GM12878 (cell line): ENCODE measurements around the gene TTLL11. TPM values are rescaled to one million over a fixed set of nuclear protein-coding genes. Genes with fewer than 3 reads are reported as not detected.

ENCODE experiments used
- ATAC-seq: fragments of 200-7000 bp; cut with Tn5 transposase; 3 replicates; pipeline ENCODE4 v1.9.1; 2020; ENCODE audit warnings: mild to moderate bottlenecking, moderate library complexity
- BruUV-seq: library from RNA; stranded (reverse); fragments of 400-500 nt; replicated peaks from 2 replicates; lab custom pipeline; 2021; lab: Mats Ljungman, UMichigan
- CTCF ChIA-PET: fragments of 300-600 bp; sonication (Branson Sonifier 250); formaldehyde crosslinking; extraction: SDS; loops from one replicate; lab custom pipeline; 2021; ENCODE audit warnings: inconsistent platforms; lab: Yijun Ruan, JAX
- POLR2A ChIA-PET: fragments of 350-600 bp; formaldehyde crosslinking; extraction: SDS; loops from one replicate; lab custom pipeline; 2021; ENCODE audit warnings: inconsistent platforms; lab: Charles Lee
- RAD21 ChIA-PET: fragments of 300-600 bp; sonication (Branson Sonifier 250); formaldehyde crosslinking; loops from one replicate; lab custom pipeline; 2023; ENCODE audit warnings: antibody characterized with exemption; ENCODE audit not compliant: unreplicated experiment; lab: Charles Lee
- SMC1A ChIA-PET: fragments of 300-600 bp; sonication (Branson Sonifier 250); formaldehyde crosslinking; loops from one replicate; lab custom pipeline; 2023; ENCODE audit not compliant: unreplicated experiment, uncharacterized antibody; lab: Charles Lee
- DNase-seq: peaks from one replicate; pipeline ENCODE4 v3.0.0-alpha.2; 2011; ENCODE audit warnings: low read depth, low spot score
- FAIRE-seq: peaks from 3 replicates; lab custom pipeline; 2011; peaks lifted over from hg19 to GRCh38; lab: Jason Lieb, UNC
- H2AFZ ChIP-seq: 2 replicates; pipeline ENCODE4 v1.6.0; 2011; ENCODE audit warnings: low read depth, low read length, control low read depth; ENCODE audit not compliant: control insufficient read depth
- H3K27ac ChIP-seq: 2 replicates; pipeline ENCODE4 v1.5.1; 2011; ENCODE audit warnings: control low read depth; ENCODE audit not compliant: control insufficient read depth, insufficient read depth
- H3K27me3 ChIP-seq, 2 experiments: replicated peaks in 1 of 2; 2 replicates each; pipeline versions ENCODE4 v1.6.0 to v1.6.1; 2011; ENCODE audit warnings: low read length in 1 of 2; ENCODE audit not compliant: control insufficient read depth in 2 of 2, insufficient read depth in 2 of 2
- H3K36me3 ChIP-seq, 2 experiments: 2 replicates each; pipeline ENCODE4 v1.5.1; 2011; ENCODE audit warnings: low read length in 1 of 2; ENCODE audit not compliant: control insufficient read depth in 2 of 2, insufficient read depth in 2 of 2
- H3K4me1 ChIP-seq: 2 replicates; pipeline ENCODE4 v1.6.1; 2011; ENCODE audit warnings: mild to moderate bottlenecking, low read length, moderate library complexity, mixed read lengths; ENCODE audit not compliant: control insufficient read depth, insufficient read depth
- H3K4me2 ChIP-seq: 2 replicates; pipeline ENCODE4 v1.6.0; 2011; ENCODE audit warnings: control low read depth; ENCODE audit not compliant: control insufficient read depth, insufficient read depth
- H3K4me3 ChIP-seq: fragments of 200-600 bp; sonication (generic); 2 replicates; pipeline ENCODE4 v1.5.1; 2016
- H3K79me2 ChIP-seq: 2 replicates; pipeline ENCODE4 v1.6.0; 2011; ENCODE audit warnings: low read length; ENCODE audit not compliant: control insufficient read depth, insufficient read depth
- H3K9ac ChIP-seq: 2 replicates; pipeline ENCODE4 v1.8.0; 2011; ENCODE audit warnings: low read length, control low read depth, mixed read lengths; ENCODE audit not compliant: control insufficient read depth, insufficient read depth
- H3K9me3 ChIP-seq: replicated peaks from 3 replicates; pipeline ENCODE4 v1.5.1; 2011; ENCODE audit warnings: mild to moderate bottlenecking, low read length; ENCODE audit not compliant: control insufficient read depth, insufficient read depth
- H4K20me1 ChIP-seq: 2 replicates; pipeline ENCODE4 v1.6.0; 2011; ENCODE audit not compliant: control insufficient read depth, insufficient read depth
- CEBPB ChIP-seq, 2 experiments: fragments of 150-350 bp in 1 of 2; IDR thresholded peaks; 2 replicates each; pipeline ENCODE4 v1.6.1; 2012 to 2014; ENCODE audit warnings: low read depth in 2 of 2, low read length in 2 of 2, borderline replicate concordance in 1 of 2, inconsistent platforms in 1 of 2
- DPF2 ChIP-seq: fragments of 450-650 bp; IDR thresholded peaks from 2 replicates; pipeline ENCODE4 v1.6.1; 2017; ENCODE audit warnings: mild to moderate bottlenecking
- EP300 ChIP-seq, 2 experiments: fragments of 150-350 bp in 1 of 2; IDR thresholded peaks; 2 replicates each; pipeline ENCODE4 v1.6.1; 2011 to 2012; ENCODE audit warnings: low read depth in 2 of 2, low read length in 2 of 2, borderline replicate concordance in 1 of 2, improper control_type of control experiment in 1 of 2, inconsistent platforms in 1 of 2; ENCODE audit not compliant: control insufficient read depth in 1 of 2
- HCFC1 ChIP-seq: fragments of 150-350 bp; IDR thresholded peaks from 2 replicates; pipeline ENCODE4 v1.6.1; 2014; ENCODE audit warnings: low read length
- HDAC2 ChIP-seq: fragments of 200-600 bp; sonication (generic); IDR thresholded peaks from 2 replicates; pipeline ENCODE4 v1.6.1; 2017
- LARP7 ChIP-seq: fragments of 450-650 bp; IDR thresholded peaks from 2 replicates; pipeline ENCODE4 v1.6.1; 2017; ENCODE audit warnings: mild to moderate bottlenecking
- NR2C1 ChIP-seq: fragments of 450-650 bp; IDR thresholded peaks from 2 replicates; pipeline ENCODE4 v1.6.1; 2017; ENCODE audit warnings: antibody characterized with exemption, mild to moderate bottlenecking, moderate library complexity
- RCOR1 ChIP-seq: conservative IDR thresholded peaks from 2 replicates; pipeline ENCODE4 v1.6.1; 2012; ENCODE audit warnings: low read depth, low read length, improper control_type of control experiment
- RFX5 ChIP-seq: IDR thresholded peaks from 2 replicates; pipeline ENCODE4 v1.6.1; 2011; ENCODE audit warnings: low read depth, low read length, improper control_type of control experiment
- SREBF2 ChIP-seq: IDR thresholded peaks from 2 replicates; pipeline ENCODE4 v1.6.1; 2012; ENCODE audit warnings: mild to moderate bottlenecking, low read length
- SUPT20H ChIP-seq: IDR thresholded peaks from 2 replicates; pipeline ENCODE4 v1.6.1; 2011; ENCODE audit warnings: low read depth, mild to moderate bottlenecking, low read length, moderate library complexity, borderline replicate concordance; ENCODE audit not compliant: control insufficient read depth
- TCF12 ChIP-seq: IDR thresholded peaks from 2 replicates; pipeline ENCODE4 v1.6.1; 2011; ENCODE audit warnings: low read depth, mild to moderate bottlenecking, low read length
- WGBS: methylation state at CpG from one replicate; pipeline ENCODE4 v1.1.6; 2016; ENCODE audit warnings: low lambda C conversion rate; ENCODE audit not compliant: insufficient replicate concordance, insufficient coverage; ENCODE audit errors: missing lambda C conversion rate; 5-methylcytosine and 5-hydroxymethylcytosine counted together
- in situ Hi-C: fragments of 300-500 bp; cut with MboI; formaldehyde crosslinking; loops from 9 replicates; pipeline ENCODE4 v1.14.3; 2018; ENCODE audit warnings: mixed read lengths
- intact Hi-C: fragments of 100-400 bp; cut with micrococcal nuclease; formaldehyde crosslinking; loops from one replicate; pipeline ENCODE4 v1.14.2; 2022; ENCODE audit not compliant: unreplicated experiment
- polyA plus RNA-seq, 11 experiments: library from polyadenylated mRNA; depleted of rRNA in 4 of 11; unstranded in 6 of 11; stranded (reverse) in 5 of 11; fragments of >200 nt; fragmentation: Nextera tagmentation in 4 of 11; fragmentation: Illumina TruSeq in 1 of 11; extraction: Ambion mirVana in 4 of 11; extraction: Trizol in 1 of 11; gene quantifications; 1 replicate in 1 of 11; 2 replicates in 10 of 11; pipeline versions ENCODE4 v1.2.1 to v1.2.3, GENCODE V29; 2011 to 2016; ENCODE audit warnings: inconsistent platforms in 2 of 11, missing spikeins in 2 of 11, low read depth in 1 of 11
- total RNA-seq, 4 experiments: library from RNA; depleted of rRNA in 3 of 4; stranded (reverse); fragments of >200 nt in 3 of 4; fragmentation: Illumina TruSeq in 1 of 4; extraction: Trizol in 1 of 4; gene quantifications; 2 replicates each; pipeline versions ENCODE4 v1.2.1 to v1.2.3, GENCODE V29; 2013 to 2021
- TF ChIP-seq, protein P1 (sequence below): fragments of 450-650 bp; conservative IDR thresholded peaks from 2 replicates; pipeline ENCODE4 v1.6.1; 2017; ENCODE audit warnings: mild to moderate bottlenecking, moderate library complexity
- TF ChIP-seq, protein P2 (sequence below): fragments of 150-350 bp; IDR thresholded peaks from 2 replicates; pipeline ENCODE4 v1.6.1; 2016; ENCODE audit warnings: low read depth, low read length
- TF ChIP-seq, protein P3 (sequence below): fragments of 450-650 bp; IDR thresholded peaks from 2 replicates; pipeline ENCODE4 v1.6.1; 2014; ENCODE audit warnings: mild to moderate bottlenecking

The TTLL11 gene
- total and polyA plus RNA-seq, 10 of the 15 experiments (the other 5 are each of a cell fraction or from before 2014, with no cell fraction given), result 1.2 to 3.7 (median 2.9) TPM

DNA sequence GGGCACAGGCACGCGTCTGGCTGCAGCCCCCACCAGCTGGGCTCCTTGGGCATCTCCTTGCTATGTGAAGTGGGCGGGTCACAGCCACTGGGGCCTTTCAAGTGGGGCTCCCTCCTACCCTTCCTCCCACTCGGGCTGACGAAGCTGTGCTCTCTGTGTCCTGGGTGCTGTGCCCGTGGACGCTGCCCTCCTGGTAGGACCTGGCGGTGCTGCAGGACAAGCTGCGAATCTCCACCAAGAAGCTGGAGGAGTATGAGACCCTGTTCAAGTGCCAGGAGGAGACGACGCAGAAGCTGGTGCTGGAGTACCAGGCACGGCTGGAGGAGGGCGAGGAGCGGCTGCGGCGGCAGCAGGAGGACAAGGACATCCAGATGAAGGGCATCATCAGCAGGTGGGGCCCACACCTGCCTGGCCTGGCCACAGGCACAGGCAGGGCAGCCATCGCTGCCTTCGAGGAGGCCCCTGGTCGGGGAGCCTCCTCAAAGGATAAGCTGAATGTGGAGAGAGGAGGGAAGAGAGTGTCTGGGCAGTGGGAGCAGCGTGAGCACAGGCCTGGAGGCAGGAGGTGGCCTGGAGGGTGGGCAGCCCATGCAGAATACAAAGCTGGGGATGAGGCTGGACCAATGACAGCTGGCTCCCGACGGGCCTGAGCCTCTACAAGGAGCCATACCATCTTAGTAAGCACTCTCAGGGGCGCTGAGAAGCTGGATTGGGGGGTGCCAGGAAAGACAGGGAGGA, 316.9 kb downstream of the TTLL11 start:
- Histone ChIP-seq H3K4me3 (no peak overlapping the region), H3K27me3 (peaks cover 0 to 2% of the 10 kb centered on the region in 2 experiments; a peak in 2 of 4 replicates), H3K27ac (no peak overlapping the region), H3K36me3 (no peaks in the 10 kb centered on the region), H3K4me2 (no peak overlapping the region), H3K9ac (no peak overlapping the region), H2AFZ (no peak overlapping the region), H3K4me1 (no peaks in the 10 kb centered on the region), H4K20me1 (no peaks in the 10 kb centered on the region), H3K9me3 (no peaks in the 10 kb centered on the region), H3K79me2 (no peaks in the 10 kb centered on the region)
- SMC1A ChIA-PET, result no interaction called here
- intact Hi-C loops, result no loop called here
- in situ Hi-C loops, result no loop called here
- TF ChIP-seq, protein P1, sequence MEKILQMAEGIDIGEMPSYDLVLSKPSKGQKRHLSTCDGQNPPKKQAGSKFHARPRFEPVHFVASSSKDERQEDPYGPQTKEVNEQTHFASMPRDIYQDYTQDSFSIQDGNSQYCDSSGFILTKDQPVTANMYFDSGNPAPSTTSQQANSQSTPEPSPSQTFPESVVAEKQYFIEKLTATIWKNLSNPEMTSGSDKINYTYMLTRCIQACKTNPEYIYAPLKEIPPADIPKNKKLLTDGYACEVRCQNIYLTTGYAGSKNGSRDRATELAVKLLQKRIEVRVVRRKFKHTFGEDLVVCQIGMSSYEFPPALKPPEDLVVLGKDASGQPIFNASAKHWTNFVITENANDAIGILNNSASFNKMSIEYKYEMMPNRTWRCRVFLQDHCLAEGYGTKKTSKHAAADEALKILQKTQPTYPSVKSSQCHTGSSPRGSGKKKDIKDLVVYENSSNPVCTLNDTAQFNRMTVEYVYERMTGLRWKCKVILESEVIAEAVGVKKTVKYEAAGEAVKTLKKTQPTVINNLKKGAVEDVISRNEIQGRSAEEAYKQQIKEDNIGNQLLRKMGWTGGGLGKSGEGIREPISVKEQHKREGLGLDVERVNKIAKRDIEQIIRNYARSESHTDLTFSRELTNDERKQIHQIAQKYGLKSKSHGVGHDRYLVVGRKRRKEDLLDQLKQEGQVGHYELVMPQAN, result no peak
- no peak for TF ChIP-seq CEBPB (IDR thresholded peaks at IDR 0.05; ENCODE audit: borderline replicate concordance in 1 of 2, low read depth in 2 of 2, low read length in 2 of 2)
- no peak for TF ChIP-seq SREBF2
- TF ChIP-seq EP300 (IDR thresholded peaks at IDR 0.05; ENCODE audit: borderline replicate concordance in 1 of 2, control insufficient read depth in 1 of 2, low read depth in 2 of 2, low read length in 2 of 2), result no peak
- TF ChIP-seq LARP7, result no peak
- TF ChIP-seq RFX5, result no peak
- TF ChIP-seq RCOR1, result no peak
- TF ChIP-seq TCF12, result no peak
- TF ChIP-seq HDAC2, result no peak
- TF ChIP-seq SUPT20H, result no peak
- TF ChIP-seq DPF2, result no peak
- TF ChIP-seq HCFC1, result no peak
- TF ChIP-seq, protein P2, sequence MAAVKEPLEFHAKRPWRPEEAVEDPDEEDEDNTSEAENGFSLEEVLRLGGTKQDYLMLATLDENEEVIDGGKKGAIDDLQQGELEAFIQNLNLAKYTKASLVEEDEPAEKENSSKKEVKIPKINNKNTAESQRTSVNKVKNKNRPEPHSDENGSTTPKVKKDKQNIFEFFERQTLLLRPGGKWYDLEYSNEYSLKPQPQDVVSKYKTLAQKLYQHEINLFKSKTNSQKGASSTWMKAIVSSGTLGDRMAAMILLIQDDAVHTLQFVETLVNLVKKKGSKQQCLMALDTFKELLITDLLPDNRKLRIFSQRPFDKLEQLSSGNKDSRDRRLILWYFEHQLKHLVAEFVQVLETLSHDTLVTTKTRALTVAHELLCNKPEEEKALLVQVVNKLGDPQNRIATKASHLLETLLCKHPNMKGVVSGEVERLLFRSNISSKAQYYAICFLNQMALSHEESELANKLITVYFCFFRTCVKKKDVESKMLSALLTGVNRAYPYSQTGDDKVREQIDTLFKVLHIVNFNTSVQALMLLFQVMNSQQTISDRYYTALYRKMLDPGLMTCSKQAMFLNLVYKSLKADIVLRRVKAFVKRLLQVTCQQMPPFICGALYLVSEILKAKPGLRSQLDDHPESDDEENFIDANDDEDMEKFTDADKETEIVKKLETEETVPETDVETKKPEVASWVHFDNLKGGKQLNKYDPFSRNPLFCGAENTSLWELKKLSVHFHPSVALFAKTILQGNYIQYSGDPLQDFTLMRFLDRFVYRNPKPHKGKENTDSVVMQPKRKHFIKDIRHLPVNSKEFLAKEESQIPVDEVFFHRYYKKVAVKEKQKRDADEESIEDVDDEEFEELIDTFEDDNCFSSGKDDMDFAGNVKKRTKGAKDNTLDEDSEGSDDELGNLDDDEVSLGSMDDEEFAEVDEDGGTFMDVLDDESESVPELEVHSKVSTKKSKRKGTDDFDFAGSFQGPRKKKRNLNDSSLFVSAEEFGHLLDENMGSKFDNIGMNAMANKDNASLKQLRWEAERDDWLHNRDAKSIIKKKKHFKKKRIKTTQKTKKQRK, result no peak
- TF ChIP-seq NR2C1, result no peak
- TF ChIP-seq, protein P3, sequence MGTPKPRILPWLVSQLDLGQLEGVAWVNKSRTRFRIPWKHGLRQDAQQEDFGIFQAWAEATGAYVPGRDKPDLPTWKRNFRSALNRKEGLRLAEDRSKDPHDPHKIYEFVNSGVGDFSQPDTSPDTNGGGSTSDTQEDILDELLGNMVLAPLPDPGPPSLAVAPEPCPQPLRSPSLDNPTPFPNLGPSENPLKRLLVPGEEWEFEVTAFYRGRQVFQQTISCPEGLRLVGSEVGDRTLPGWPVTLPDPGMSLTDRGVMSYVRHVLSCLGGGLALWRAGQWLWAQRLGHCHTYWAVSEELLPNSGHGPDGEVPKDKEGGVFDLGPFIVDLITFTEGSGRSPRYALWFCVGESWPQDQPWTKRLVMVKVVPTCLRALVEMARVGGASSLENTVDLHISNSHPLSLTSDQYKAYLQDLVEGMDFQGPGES, result no peak
- WGBS, result 38% methylated on average over 23 of the region's 23 CpGs
- RAD21 ChIA-PET, result no interaction called here
- BruUV-seq, result no TSS peak
- DNase-seq, result no peak
- POLR2A ChIA-PET, result no interaction called here
- ATAC-seq, result no peak
- CTCF ChIA-PET, result interaction anchor here (0.5 kb wide), 1 partner anchor 81 kb away, joined by 3 read pairs; no protein-coding TSS in a partner anchor
- no peak for FAIRE-seq
